Ishikawa (cell line): Measurements from ENCODE around the gene TRMT61B.
A peak's percentile ranks its signal among the peaks of the same experiment; 100 is the strongest.

Source experiments
- CEBPB ChIP-seq: IDR thresholded peaks from 2 replicates; pipeline ENCODE4 v1.6.1; 2012
- CREB1 ChIP-seq: IDR thresholded peaks from 2 replicates; pipeline ENCODE4 v1.6.1; 2012; ENCODE audit warnings: low read depth
- EGR1 ChIP-seq: IDR thresholded peaks from 2 replicates; pipeline ENCODE4 v1.6.1; 2012
- EP300 ChIP-seq: IDR thresholded peaks from 2 replicates; pipeline ENCODE4 v1.6.1; 2012; ENCODE audit warnings: borderline replicate concordance
- FOXM1 ChIP-seq: IDR thresholded peaks from 2 replicates; pipeline ENCODE4 v1.6.1; 2012; ENCODE audit warnings: low read depth, borderline replicate concordance
- NFIC ChIP-seq: IDR thresholded peaks from 2 replicates; pipeline ENCODE4 v1.6.1; 2012
- RAD21 ChIP-seq: IDR thresholded peaks from 2 replicates; pipeline ENCODE4 v1.6.1; 2012; ENCODE audit warnings: low read depth
- TAF1 ChIP-seq: IDR thresholded peaks from 2 replicates; pipeline ENCODE4 v1.6.1; 2012; ENCODE audit warnings: low read depth, mild to moderate bottlenecking
- TCF12 ChIP-seq: IDR thresholded peaks from 2 replicates; pipeline ENCODE4 v1.6.1; 2012; ENCODE audit warnings: low read depth
- TEAD4 ChIP-seq: IDR thresholded peaks from 2 replicates; pipeline ENCODE4 v1.6.1; 2012
- YY1 ChIP-seq: IDR thresholded peaks from 2 replicates; pipeline ENCODE4 v1.6.1; 2012; ENCODE audit warnings: low read depth
- ZBTB7A ChIP-seq: IDR thresholded peaks from 2 replicates; pipeline ENCODE4 v1.6.1; 2012; ENCODE audit warnings: low read depth
- TF ChIP-seq, protein P1 (sequence below): IDR thresholded peaks from 2 replicates; pipeline ENCODE4 v1.6.1; 2012
- TF ChIP-seq, protein P2 (sequence below): IDR thresholded peaks from 2 replicates; pipeline ENCODE4 v1.6.1; 2012; ENCODE audit warnings: low read depth, mild to moderate bottlenecking
- TF ChIP-seq, protein P3 (sequence below): IDR thresholded peaks from 2 replicates; pipeline ENCODE4 v1.6.1; 2012

The TRMT61B gene

DNA sequence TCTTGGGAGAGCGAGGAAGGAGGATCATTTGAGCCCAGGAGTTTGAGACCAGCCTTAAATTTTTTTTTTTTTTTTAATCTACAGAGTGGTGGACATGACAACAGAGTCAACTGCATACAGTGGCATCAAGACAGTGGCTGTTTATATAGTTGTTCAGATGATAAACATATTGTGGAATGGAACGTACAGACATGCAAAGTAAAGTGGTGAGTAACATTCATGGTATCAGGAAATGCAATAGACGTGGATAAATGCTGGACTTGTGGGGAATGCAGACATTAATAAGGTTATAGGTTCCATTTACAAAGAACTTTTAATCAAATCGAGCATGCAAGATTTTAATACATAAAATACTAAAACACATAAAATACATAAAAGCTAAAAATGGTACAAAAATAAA, 36.3 kb upstream of the TRMT61B start:
- TF ChIP-seq EP300 (no peak), TCF12 (no peak), ZBTB7A (no peak), TAF1 (no peak), EGR1 (no peak), FOXM1 (no peak)
- TF ChIP-seq, protein P1, sequence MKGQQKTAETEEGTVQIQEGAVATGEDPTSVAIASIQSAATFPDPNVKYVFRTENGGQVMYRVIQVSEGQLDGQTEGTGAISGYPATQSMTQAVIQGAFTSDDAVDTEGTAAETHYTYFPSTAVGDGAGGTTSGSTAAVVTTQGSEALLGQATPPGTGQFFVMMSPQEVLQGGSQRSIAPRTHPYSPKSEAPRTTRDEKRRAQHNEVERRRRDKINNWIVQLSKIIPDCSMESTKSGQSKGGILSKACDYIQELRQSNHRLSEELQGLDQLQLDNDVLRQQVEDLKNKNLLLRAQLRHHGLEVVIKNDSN, result no peak
- TF ChIP-seq, protein P2, sequence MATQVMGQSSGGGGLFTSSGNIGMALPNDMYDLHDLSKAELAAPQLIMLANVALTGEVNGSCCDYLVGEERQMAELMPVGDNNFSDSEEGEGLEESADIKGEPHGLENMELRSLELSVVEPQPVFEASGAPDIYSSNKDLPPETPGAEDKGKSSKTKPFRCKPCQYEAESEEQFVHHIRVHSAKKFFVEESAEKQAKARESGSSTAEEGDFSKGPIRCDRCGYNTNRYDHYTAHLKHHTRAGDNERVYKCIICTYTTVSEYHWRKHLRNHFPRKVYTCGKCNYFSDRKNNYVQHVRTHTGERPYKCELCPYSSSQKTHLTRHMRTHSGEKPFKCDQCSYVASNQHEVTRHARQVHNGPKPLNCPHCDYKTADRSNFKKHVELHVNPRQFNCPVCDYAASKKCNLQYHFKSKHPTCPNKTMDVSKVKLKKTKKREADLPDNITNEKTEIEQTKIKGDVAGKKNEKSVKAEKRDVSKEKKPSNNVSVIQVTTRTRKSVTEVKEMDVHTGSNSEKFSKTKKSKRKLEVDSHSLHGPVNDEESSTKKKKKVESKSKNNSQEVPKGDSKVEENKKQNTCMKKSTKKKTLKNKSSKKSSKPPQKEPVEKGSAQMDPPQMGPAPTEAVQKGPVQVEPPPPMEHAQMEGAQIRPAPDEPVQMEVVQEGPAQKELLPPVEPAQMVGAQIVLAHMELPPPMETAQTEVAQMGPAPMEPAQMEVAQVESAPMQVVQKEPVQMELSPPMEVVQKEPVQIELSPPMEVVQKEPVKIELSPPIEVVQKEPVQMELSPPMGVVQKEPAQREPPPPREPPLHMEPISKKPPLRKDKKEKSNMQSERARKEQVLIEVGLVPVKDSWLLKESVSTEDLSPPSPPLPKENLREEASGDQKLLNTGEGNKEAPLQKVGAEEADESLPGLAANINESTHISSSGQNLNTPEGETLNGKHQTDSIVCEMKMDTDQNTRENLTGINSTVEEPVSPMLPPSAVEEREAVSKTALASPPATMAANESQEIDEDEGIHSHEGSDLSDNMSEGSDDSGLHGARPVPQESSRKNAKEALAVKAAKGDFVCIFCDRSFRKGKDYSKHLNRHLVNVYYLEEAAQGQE, result no peak
- TF ChIP-seq, protein P3, sequence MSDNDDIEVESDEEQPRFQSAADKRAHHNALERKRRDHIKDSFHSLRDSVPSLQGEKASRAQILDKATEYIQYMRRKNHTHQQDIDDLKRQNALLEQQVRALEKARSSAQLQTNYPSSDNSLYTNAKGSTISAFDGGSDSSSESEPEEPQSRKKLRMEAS, result no peak

DNA sequence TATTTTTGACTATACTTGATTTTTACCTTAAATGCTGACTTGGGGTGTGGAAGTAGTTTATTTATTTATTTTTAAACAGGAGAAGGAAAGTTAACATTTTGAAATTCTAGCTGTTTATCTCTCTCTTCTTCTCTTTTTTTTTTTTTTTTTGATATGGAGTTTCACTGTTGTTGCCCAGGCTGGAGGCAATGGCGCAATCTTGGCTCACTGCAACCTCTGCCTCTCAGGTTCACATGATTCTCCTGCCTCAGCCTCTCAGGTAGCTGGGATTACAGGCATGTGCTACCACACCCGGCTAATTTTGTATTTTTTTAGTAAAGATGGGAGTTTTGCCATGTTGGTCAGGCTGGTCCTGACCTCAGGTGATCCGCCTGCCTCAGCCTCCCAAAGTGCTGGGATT, 35.4 kb upstream of the TRMT61B start:
- TF ChIP-seq CEBPB, result peak; percentile 13; the same call in 1 of the 2 replicates
- TF ChIP-seq RAD21, result no peak
- TF ChIP-seq, protein P3, result no peak
- TF ChIP-seq TAF1, result no peak

DNA sequence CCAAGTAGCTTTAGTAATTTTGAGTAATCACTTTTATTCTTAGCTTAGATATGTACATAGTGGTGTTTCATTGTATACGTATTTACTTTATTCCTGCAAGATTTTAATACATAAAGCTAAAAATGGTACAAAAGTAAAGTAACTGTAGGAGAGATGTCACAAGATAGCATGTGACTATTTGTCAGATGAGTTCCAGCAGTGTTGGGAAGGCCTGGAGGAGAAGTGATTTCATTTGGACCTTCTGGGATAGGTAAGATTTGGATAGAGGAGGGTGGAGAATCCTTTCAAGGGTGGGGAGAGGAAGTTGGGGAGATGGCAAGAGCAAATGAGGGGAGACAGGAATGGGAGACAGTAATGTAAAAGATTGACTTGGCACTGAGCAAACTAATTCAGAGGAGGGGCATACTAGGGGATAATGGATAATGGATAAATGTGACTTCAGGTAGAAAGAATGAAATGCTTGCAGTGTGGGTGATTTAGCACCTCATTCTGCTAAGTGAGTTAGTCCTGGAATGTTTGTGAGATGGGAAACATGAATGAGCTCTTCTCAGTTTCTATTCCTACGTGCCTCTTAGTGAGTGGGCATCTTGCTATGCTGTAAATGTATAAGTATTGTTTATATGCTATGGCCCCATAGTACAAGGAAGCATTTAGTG, 34.8 kb upstream of the TRMT61B start:
- TF ChIP-seq TCF12 (no peak), EP300 (no peak), RAD21 (no peak), ZBTB7A (no peak), CREB1 (no peak), EGR1 (no peak), TAF1 (no peak), CEBPB (no peak), NFIC (no peak), FOXM1 (no peak), YY1 (no peak), TEAD4 (no peak)
- TF ChIP-seq, protein P2, result no peak
- TF ChIP-seq, protein P3, result no peak
- TF ChIP-seq, protein P1, result no peak

DNA sequence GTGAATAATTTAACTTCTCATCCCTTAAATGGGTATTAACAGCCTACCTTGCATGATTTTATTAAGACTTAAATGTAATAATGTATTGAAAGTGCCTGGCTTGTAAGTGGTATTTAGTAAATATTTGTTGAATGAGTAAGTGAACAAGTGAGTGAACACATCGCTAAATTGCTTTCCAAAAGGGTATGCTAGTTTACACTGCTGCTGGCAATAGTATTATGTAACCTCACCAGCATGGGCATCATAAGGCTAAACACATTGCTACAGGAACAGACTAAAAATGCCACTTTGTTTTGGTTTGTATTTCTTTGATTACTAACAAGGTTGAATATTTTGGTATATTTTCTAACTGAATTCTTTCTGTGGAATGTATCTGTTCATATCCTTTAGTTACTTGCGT, 34.2 kb upstream of the TRMT61B start:
- TF ChIP-seq CREB1, result no peak
- TF ChIP-seq YY1, result no peak
- TF ChIP-seq, protein P1, result no peak
- TF ChIP-seq TEAD4, result no peak
- TF ChIP-seq CEBPB, result no peak

DNA sequence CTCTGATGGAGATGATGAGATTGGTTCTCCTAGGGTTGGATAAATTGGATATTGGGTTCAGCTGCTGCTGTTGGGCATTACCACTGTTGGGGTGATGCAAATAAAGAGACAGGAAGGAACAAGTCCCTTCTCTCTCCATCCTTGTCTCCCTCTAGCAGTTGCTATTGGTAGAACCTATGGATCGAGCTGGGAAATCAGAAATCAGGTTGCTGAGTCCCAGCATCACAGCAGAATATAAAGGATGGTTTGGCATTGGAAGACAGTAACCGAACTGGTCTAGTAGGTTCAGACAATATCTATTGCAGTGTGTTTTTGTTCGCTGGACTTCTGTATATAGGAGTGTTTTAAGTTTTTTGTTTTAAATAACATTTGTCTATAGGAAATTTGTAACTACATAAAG, 32.5 kb upstream of the TRMT61B start:
- TF ChIP-seq CEBPB (no peak), EGR1 (no peak), FOXM1 (no peak), EP300 (no peak), RAD21 (no peak), TCF12 (no peak), CREB1 (no peak)
- TF ChIP-seq, protein P2, result no peak
